ENCODE data around the gene NEB.
"Not testable (repeated sequence)": the region's sequence is repeated elsewhere in the genome, so short reads cannot be mapped to it uniquely, and the experiment has no call there.

NEB gene

GRCh38 chr2:151698134-151698533 lies 36.1 kb downstream of the NEB start:
- DNase-seq = not testable (repeated sequence)

- no peak for DNase-seq
Observed at GRCh38 chr2:151695778-151696177, 38.5 kb downstream of the NEB start.

GRCh38 chr2:151691631-151692030 lies 42.6 kb downstream of the NEB start:
- no peak for DNase-seq

- no peak for DNase-seq
Observed at GRCh38 chr2:151688719-151689118, 45.6 kb downstream of the NEB start.

DNA sequence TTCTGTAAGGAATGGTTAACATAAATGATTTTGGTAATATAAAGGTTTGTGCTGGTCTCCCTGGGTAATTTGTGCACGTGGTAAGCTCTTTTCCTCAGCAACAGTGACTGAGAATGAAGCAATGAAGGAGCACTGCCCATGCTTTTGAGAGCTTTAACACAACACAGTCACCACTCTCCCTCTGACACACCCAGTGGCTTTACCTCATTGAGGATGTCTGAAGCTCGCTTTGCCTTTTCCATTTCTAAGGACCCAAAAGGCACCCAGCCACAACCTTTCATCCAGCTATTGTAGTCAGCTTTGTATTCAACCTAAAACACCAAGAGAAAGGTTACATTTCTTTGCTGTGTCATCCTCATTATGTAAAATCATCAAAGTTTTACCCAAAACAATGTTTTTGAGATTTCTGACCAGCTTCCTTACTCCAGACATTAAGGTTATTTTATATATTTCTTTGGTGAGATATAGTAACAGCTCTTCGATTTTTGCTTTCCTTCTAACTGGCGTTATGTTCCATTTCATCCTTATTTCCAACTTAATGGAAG lies 51.7 kb downstream of the NEB start:
- no peak for DNase-seq

DNA sequence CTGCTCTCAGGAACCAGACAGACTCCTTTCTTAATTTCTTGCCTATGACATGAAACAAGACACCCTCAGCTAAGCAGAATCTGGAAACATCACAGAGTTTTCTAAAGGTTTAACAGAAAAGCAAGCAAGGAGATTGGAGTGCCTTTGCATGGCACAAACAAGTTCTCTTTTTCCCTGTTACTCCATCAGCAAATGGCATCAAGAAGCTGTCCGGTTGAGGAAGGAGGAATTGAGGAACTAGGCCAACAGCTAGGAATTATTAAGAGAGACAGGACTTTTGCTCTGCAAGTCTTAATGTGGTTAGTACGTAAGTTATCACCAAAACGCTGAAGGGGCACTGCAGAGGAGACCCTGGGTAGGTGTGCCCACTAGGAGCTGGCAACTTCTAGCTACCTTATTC lies 53.2 kb downstream of the NEB start:
- no peak for DNase-seq

DNA sequence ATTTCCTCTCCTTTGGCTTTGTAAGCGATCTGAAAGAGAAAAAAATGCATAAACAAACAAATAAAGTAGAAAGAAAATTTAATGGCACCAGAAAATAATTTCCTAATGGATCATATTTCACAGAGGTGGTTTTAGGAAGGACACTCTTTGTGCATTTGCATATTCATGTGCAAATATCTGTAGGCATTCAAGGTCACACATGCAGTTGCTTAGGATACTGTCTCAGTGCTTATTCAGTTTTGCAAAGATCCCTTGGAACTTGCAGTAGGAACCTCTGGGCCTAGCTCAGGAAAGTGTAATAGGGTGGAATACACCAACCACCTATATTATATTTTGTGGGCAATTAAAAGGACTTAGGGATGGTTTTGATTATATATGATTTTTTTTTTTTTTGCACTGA lies 54.3 kb downstream of the NEB start:
- no peak for DNase-seq

DNA sequence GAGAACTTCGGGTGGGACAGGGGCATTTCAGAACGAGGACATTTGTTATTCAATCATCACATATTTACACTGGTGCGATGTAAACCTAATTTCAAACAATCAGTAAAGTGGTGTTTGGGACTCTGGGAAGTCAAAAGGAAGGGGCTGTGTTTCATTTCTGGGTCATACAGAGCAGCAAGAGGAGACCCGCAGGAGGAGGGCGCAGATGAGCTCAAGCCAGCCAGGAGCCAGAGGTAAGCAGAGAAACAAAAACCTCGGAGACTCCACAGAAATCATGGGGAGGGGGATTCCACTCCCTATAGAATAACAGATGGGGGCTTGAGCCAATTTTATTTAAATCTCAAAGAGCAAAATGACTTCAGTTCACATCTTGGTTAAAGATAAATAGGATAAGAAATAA lies 55.4 kb downstream of the NEB start:
- no peak for DNase-seq

- no peak for DNase-seq
Observed at GRCh38 chr2:151673016-151673415, 61.3 kb downstream of the NEB start.

DNA sequence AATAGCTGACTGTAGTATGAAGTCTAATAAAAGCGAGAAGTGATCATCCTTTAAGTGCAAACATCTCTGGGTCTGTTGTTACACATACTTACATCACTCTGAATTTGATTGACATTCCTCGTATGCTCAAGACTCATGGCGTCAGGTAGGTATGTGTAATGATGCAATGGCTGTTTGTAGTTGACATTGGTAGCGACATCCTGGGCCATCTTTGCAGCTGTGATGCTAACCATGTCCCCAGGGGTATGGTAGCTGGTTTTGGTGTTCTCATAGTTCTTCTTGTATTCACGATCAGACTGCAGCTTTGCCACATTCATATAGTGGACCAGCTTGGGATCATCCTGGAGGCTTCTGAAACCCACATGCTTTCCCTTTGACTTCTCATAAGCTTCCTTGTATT lies 62.0 kb downstream of the NEB start:
- DNase-seq = no peak

GRCh38 chr2:151670846-151671597 lies 63.3 kb downstream of the NEB start:
- no peak for DNase-seq

DNA sequence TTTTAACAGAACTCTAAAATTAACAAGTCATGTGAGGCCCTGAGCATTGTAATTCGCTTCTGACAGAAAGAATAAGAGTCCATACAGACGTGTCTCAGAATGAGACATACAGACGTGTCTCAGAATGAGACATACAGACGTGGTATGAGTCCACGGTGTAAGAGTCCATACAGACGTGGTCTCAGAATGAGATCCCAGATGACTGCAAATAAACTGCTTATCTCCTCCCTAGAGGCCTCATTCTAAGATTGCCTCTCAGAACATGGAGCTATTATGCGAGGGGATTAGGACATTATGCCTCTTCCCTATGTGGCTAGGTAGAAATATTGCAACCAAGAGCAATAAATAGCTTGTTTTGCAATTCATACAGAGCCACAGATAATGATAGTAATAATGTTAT lies 63.9 kb downstream of the NEB start:
- no peak for DNase-seq

GRCh38 chr2:151669585-151670081 lies 64.6 kb downstream of the NEB start:
- no peak for DNase-seq

- no peak for DNase-seq
Observed at GRCh38 chr2:151668737-151669136, 65.5 kb downstream of the NEB start.

- DNase-seq = no peak
Observed at GRCh38 chr2:151665959-151666358, 68.3 kb downstream of the NEB start.

- DNase-seq = no peak
Observed at GRCh38 chr2:151664520-151664919, 69.8 kb downstream of the NEB start.

DNA sequence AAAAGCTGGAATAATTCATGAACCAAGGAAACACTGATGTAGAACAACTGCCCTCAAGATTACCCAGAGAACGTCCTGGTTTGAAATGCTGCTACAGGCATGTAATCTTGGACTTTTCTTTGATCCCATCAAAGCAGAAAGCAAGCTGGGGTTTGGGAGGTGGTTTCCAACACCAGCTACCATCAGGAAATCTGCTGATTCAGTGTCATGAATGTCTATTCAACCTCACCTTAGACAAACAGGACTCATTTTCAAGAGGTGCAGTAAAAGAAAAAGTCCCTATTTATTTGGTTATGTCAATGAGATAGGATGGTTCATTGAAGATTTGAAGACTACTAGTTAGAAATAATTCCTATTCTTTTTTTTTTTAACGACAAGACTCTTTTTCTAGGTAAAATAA lies 72.7 kb downstream of the NEB start:
- no peak for DNase-seq

DNA sequence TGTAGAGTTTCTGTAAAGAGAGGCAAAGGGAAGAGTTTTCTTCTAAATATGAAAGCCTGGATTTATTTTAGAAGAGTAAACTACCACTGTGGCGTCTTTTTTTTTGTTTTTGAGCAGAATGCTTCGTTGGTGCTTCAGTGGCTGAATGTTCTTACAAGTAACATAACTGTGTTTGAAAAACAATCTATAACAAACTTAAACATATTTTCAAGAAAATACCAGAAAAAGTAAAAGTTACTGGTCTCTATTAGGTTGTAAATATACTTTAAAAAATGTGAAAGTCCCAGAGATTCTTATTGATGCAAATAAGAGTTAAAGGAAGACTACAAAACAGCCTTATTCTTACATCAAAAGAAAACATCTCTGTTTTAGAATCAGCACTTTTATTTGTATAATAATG lies 76.2 kb downstream of the NEB start:
- no peak for DNase-seq

DNA sequence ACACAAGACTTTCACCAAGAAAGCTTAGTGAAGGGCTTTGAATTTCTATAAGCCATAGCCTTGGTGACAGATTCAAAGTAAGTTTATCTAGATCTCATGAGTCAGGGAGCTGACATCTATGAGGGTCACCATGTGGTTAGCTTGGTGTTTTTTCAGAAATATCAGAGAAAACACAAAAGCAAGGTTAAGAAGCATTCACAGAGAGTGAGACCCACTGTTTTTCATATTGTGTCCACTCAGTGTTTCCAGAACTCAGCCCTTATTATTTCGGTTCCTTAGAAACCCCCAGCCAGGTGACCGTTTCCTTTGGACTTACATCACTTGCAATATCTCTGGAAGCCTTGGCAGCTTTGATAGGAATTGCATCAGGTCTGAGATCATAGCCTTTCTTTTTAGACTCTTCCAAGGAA lies 76.6 kb downstream of the NEB start:
- no peak for DNase-seq

DNA sequence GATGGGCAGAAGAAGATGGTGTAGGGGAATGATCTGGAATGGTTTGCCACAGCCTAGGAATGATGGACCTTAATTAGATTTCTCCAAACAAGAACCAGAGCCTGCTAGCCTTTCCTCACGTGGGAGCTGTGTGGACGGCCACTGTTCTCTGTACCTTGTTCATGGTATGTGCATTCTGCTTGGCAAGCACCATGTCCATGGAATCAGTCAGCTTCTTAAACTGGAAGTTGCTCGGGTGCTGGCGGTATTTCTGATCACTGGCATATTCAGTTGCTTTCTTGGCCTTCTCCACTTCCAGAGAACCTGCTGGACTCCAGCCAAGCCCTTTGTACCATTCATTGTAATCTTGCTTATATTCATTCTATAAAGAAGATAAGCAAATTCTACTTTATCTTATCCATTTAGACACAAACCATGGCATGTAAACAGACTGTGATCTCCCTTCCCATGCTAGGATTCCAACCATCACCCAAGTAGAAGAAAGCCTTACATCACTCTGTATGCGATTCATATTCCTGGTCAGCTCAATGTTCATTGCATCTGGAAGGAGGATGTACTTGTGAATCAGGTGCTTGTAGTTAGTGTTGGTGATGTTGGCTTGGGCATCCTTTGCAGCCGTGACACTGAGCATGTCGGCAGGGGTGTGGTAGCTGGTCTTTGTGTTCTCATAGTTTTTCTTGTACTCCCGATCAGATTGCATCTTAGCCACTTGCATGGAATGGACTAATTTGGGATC lies 78.4 kb downstream of the NEB start:
- DNase-seq = no peak

- DNase-seq = no peak
Observed at GRCh38 chr2:151654891-151655290, 79.4 kb downstream of the NEB start.

DNA sequence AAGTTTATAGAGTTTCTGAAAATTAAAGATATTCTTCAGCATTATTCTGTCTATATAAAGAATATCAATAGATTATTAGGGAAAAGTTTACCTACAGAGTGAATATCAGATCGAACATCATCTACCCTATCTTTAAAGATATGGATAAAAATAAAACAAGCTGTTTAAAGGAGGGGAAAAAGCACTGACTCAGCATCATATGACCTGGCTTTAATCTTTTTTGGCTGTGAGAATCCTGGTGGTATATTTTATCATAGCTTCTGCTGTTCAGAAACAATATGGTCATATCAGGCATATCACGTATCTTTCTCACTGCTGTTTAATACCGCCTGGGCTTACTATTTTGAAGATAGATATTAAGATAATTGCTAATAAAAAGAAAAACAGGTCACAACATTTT lies 80.2 kb downstream of the NEB start:
- DNase-seq = no peak

GRCh38 chr2:151651274-151651673 lies 83.0 kb downstream of the NEB start:
- DNase-seq = no peak

- DNase-seq = no peak
Observed at GRCh38 chr2:151650456-151650855, 83.8 kb downstream of the NEB start.

All from NCI-H187 treated with DMSO at 0.1 percent for 48 hours (cell line).